Pons (tissue), 1 donor: ENCODE results near the gene KAZN.
A peak's percentile ranks its signal among the peaks of the same experiment; 100 is the strongest.

Source experiments
- DNase-seq: peaks from one replicate; pipeline ENCODE4 v3.0.0-alpha.2; 2016; ENCODE audit warnings: low spot score

Gene KAZN

GRCh38 chr1:14769486-14770274 is 171.2 kb downstream of the KAZN start:
- DNase-seq: no peak

GRCh38 chr1:14773396-14774025 is 175.0 kb downstream of the KAZN start:
- DNase-seq: no peak

- DNase-seq: no peak
Observed at GRCh38 chr1:14774225-14774624, 175.7 kb downstream of the KAZN start.

- DNase-seq: no peak
Observed at GRCh38 chr1:14774988-14775387, 176.5 kb downstream of the KAZN start.

GRCh38 chr1:14775434-14775833 is 176.9 kb downstream of the KAZN start:
- no peak for DNase-seq

- no peak for DNase-seq
Observed at GRCh38 chr1:14777516-14778506, 179.3 kb downstream of the KAZN start.

- DNase-seq: no peak
Observed at GRCh38 chr1:14778541-14778897, 180.0 kb downstream of the KAZN start.

- peak; percentile 31 for DNase-seq
Observed at GRCh38 chr1:14778898-14779865, 180.7 kb downstream of the KAZN start.

- no peak for DNase-seq
Observed at GRCh38 chr1:14780271-14780670, 181.8 kb downstream of the KAZN start.

- no peak for DNase-seq
Observed at GRCh38 chr1:14781811-14782210, 183.3 kb downstream of the KAZN start.

- DNase-seq: peak; percentile 17
Observed at GRCh38 chr1:14782741-14783591, 184.5 kb downstream of the KAZN start.

- DNase-seq: no peak
Observed at GRCh38 chr1:14783592-14783886, 185.1 kb downstream of the KAZN start.

- DNase-seq: no peak
Observed at GRCh38 chr1:14784790-14785773, 186.6 kb downstream of the KAZN start.

- DNase-seq: no peak
Observed at GRCh38 chr1:14786109-14786675, 187.7 kb downstream of the KAZN start.

GRCh38 chr1:14786681-14787080 is 188.2 kb downstream of the KAZN start:
- DNase-seq: no peak

- DNase-seq: no peak
Observed at GRCh38 chr1:14787604-14788003, 189.1 kb downstream of the KAZN start.

- DNase-seq: no peak
Observed at GRCh38 chr1:14788080-14788479, 189.6 kb downstream of the KAZN start.

- no peak for DNase-seq
Observed at GRCh38 chr1:14790982-14791381, 192.5 kb downstream of the KAZN start.

GRCh38 chr1:14791654-14792053 is 193.2 kb downstream of the KAZN start:
- DNase-seq: no peak
